GM21786 (cell line): Measurements from ENCODE around the gene ARHGAP23.
"Not testable (repeated sequence)": the region's sequence is repeated elsewhere in the genome, so short reads cannot be mapped to it uniquely, and the experiment has no call there.

ENCODE experiments used
- ATAC-seq: cut with Tn5 transposase; IDR thresholded peaks from one replicate; pipeline ENCODE4 v1.9.1; 2021; ENCODE audit not compliant: unreplicated experiment

ARHGAP23 gene

GRCh38 chr17:38421871-38422827, 6.1 kb upstream of the ARHGAP23 start:
- no peak for ATAC-seq

GRCh38 chr17:38424297-38424972, 3.8 kb upstream of the ARHGAP23 start:
- no peak for ATAC-seq

DNA sequence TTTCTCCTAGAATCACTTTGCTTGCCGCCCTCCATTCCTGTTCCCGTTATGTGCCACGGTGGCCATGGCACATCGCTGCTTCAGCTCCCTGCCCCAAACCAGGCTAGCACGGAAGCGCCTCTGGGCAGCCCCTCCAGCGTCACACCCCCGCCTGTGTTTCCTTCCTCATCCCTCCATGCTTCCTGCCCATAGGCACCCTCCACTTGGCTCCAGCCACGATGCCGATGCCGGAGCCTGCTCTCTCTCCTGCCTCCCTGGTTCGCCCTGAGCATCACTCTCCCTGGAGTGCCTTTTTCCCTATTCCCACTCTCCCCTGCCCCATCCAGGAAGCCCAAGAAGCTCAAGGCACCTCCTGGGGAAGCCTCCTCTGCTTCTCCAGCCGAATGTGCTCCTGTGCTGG, 3.2 kb upstream of the ARHGAP23 start:
- ATAC-seq = no peak

DNA sequence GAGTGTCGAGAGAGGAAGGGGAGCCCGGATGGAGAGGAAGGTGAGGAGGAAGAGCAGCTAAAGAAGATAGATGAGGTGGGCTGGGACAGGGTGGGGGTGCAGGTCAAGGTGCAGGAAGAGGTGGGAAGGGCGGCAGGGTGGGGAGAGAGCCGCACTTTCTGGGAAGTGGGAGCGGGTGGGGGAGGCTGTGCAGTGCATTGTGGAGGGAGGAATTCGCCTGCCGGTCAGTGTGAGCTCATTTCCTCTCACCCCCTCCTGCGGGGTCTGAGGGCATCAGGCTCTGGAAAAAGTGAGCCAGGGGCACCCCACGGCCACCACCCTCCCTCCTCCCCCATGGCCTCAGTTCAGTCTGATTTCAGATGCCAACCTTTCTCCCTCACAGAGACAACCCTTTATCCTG, 2.5 kb upstream of the ARHGAP23 start:
- no peak for ATAC-seq

DNA sequence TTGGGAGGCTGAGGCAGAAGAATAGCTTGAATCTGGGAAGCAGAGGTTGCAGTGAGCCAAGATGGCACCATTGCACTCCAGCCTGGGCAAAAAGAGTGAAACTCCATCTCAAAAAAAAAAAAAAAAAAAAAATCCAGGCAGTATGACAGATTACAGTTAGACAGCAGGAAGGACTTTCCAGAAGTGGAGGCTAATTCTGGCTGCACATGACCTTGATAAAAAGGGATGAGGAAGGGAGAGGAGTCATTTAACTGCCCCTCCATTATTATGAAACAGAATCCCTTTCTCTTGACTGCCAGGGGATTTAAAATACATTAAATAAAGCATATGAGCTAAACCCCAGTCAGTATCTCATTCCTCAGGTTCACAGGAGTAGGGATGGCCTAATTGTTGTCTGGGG, 1.8 kb upstream of the ARHGAP23 start:
- ATAC-seq = no peak

DNA sequence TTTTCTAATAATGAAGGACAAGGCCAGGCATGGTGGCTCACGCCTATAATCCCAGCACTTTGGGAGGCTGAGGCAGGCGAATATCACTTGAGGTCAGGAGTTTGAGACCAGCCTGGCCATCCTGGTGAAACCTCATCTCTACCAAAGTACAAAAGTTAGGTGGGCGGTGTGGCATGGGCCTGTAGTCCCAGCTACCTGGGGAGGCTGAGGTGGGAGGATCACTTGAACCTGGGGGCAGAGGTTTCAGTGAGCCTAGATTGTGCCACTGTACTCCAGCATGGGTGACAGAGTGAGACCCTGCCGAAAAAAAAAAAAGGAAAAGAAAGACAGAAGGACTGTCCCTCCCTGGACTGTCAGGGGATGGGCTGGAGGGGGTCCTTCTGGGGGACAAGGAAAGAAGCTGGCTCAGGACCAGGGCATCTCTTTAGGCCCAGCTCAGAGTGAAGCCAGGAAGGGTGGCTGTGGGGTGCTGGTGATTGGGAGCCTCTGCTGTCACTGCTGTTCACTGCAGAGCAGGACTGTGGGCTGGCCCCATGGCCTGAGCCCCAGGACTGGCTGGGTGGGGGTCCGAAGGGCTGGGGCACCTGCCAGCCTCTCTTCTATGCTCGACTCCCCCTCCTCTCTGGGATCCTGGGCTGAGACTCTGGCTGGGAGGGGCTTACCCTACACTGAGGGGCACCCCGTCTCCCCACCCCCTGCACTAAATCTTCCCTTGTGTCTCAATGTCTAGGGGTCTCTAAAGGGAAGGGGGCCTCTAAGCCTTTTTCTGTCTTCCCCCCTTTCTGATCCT, 909 bp upstream of the ARHGAP23 start:
- ATAC-seq = no peak

GRCh38 chr17:38428643-38429371, 543 bp downstream of the ARHGAP23 start:
- ATAC-seq = peak; percentile 19

DNA sequence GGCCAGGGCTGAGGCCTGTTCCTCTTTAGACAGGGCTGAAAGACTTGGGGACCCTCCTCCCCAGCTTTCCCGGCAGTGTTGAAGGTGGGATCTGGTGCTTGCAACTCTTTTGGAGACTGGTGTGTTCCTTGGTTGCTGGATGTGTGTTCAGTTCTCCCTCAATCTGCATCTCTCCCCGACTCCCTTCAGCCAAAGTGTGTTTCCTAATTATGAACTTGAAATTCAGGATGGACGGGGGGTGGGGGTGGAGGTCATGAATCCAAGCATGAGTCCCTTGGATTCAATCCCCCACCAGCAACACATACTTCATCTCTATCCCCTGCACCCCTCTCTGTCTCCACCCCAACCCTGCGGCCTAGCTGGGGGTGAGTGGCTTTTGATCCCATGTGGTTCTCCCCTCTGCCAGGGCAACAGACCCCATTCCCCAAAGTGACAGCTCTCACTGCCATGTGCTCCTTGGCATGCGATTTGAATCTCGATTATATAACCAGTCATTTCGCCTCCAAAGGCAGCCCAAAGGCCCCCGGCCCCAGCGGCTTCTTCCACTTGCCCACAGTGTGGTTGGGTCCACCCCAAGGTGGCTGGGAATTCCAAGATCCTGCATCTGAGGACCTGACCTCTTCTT, 1.3 kb downstream of the ARHGAP23 start:
- ATAC-seq = no peak

DNA sequence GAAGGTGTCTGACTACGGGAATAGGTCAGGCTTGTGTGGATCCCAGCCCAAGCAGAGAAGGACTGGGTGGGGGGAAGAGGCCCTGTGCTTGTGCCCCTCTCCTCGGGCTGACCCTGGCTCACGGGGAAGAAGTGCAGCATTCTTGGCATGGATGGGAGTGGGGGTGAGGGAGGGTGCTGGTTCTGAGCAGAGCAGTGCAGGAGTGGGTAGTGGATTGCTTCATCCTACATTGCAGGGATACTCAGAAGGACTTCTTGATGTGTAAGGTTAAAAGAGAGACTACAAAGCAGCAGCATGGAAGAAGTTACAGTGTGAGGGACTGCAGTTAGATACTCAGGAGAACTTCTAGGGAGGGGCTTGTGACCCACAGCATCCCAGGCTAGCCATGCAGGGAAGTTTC, 2.1 kb downstream of the ARHGAP23 start:
- no peak for ATAC-seq

GRCh38 chr17:38430822-38431221, 2.6 kb downstream of the ARHGAP23 start:
- ATAC-seq = no peak

- no peak for ATAC-seq
These were observed 3.3 kb downstream of the ARHGAP23 start for GRCh38 chr17:38431346-38432145.

GRCh38 chr17:38434178-38434665, 6.0 kb downstream of the ARHGAP23 start:
- ATAC-seq = no peak

GRCh38 chr17:38435795-38436194, 7.5 kb downstream of the ARHGAP23 start:
- ATAC-seq = no peak

- no peak for ATAC-seq
These were observed 8.1 kb downstream of the ARHGAP23 start for GRCh38 chr17:38436386-38436785.

DNA sequence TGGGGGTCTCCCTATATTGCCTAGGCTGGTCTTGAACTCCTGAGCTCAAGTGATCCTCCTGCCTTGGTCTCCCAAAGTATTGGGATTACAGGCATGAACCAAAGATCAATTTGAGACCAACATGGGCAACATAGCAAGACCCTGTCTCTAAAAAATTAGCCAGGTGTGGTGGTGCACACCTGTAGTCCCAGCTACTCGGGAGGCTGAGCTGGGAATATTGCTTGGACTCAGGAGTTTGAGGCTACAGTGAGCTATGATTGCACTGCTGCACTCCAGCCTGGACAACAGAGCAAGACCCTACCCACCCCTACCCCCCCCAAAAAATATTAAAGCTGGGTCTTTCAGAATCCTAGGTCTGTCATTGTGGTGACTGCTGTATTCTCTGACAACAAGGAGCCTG, 9.0 kb downstream of the ARHGAP23 start:
- not testable (repeated sequence) for ATAC-seq

DNA sequence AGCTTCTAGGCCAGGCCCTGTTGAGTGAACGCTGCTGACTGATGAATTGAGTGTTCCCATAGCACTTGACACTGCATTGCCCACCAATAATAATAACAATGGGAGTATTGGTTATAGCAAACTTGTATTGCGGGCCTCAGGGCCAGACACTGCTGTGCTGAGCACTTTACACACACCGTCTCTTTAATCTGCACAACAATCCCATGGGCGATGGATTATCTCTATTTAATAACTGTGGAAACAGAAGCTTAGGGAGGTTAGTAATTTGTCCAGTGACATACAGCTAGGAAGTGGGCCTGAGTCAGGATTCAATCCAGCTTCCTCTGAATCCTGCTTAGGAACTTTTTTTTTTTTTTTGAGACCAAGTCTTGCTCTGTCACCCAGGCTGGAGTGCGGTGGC, 11.2 kb downstream of the ARHGAP23 start:
- ATAC-seq = no peak

DNA sequence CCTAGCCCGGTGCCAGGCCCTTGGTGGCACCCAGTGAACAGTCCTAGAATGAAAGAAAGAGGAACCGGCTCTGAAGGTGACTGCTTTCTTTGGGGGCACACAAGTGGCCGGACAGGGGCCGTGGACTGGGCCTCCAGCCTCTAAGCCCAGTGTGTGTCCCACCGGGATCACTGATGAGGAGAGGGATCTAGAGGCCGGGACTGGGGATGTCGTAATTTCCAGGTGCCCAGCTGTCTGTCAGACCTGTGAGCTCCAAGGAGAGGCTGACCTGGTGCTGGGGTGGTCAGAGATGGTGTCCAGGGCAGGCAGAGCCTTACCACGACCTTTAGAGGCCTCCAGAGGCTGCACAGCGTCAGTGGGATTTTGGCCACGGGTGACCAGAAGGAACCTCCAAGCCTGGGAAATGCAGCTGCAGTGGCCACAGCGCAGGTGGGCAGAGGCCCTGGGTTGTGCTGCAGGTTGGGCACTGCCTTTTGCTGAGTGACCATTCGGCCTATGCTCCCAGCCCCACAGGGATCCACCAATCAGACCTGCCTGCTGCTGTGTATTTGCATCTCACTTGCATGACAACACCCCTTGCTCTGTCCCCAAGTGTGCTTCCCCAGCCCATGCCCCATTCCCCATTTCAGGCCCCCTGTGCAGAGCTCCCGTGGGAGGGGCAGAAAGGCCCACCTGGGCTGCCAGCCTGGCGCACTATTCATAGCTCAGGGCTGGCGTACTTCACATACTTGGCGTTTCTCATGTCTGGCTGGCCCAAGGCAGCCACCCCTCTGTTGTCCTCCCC, 12.5 kb downstream of the ARHGAP23 start:
- ATAC-seq = no peak

DNA sequence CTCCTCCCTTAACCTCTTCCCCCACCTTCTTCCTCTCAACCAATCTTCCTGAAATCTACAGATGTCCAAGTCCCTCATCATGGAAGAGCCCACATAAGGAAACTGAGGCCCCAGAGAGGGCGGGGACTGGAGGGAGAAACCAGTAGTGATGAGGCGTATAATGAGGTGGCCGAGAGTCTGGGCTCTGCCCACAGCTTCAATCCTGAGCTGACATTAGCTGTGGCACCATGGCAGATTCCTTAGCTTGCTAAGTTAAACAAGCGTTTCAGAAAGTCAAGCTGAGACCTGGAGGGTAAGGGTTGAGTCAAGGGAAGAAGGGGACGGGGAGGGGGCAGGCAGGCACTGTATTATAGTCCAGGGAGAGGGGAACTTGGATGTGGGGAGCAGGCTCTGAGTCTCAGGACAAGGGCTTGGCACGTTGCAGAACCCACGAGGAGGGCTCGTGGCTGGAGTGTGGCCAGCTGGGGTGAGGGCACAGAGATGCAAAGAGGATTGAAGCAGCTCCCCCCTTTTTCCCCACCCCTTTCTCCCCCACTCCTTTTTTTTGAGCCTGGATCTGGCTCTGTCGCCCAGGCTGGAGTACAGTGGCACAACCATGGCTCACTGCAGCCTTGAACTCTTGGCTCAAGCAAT, 13.3 kb downstream of the ARHGAP23 start:
- ATAC-seq = no peak
